ENCODE measurements around the gene FEV.

FEV gene

GRCh38 chr2:218961651-218962570, 23.1 kb downstream of the FEV start:
- no peaks in the 10 kb centered on the region for H3K36me3 ChIP-seq (ENCODE audit: control insufficient read depth, insufficient read depth, low read length, severe bottlenecking)
- H3K9ac ChIP-seq (ENCODE audit: low read length), result no peak overlapping the region
- H3K27me3 ChIP-seq (replicated peaks; ENCODE audit: control insufficient read depth, insufficient read depth, low read length), result peaks cover 71% of the 10 kb centered on the region
- peak; percentile 19 for DNase-seq (ENCODE audit: low read depth)
- no peak overlapping the region for H3K4me3 ChIP-seq (ENCODE audit: low read length)
- H3K4me1 ChIP-seq (ENCODE audit: control insufficient read depth, insufficient read depth, low read length), result peaks cover 4% of the 10 kb centered on the region
- H3K9me3 ChIP-seq (ENCODE audit: control insufficient read depth, low read length), result no peaks in the 10 kb centered on the region

- DNase-seq (ENCODE audit: low read depth), result no peak
- Histone ChIP-seq H3K9ac (ENCODE audit: low read length) (no peak overlapping the region), H3K4me3 (ENCODE audit: low read length) (no peak overlapping the region), H3K4me1 (ENCODE audit: control insufficient read depth, insufficient read depth, low read length) (peaks cover 4% of the 10 kb centered on the region), H3K27me3 (replicated peaks; ENCODE audit: control insufficient read depth, insufficient read depth, low read length) (peaks cover 77% of the 10 kb centered on the region), H3K36me3 (ENCODE audit: control insufficient read depth, insufficient read depth, low read length, severe bottlenecking) (no peaks in the 10 kb centered on the region), H3K9me3 (ENCODE audit: control insufficient read depth, low read length) (no peaks in the 10 kb centered on the region)
These were observed 23.8 kb downstream of the FEV start for GRCh38 chr2:218961229-218961628.

DNA sequence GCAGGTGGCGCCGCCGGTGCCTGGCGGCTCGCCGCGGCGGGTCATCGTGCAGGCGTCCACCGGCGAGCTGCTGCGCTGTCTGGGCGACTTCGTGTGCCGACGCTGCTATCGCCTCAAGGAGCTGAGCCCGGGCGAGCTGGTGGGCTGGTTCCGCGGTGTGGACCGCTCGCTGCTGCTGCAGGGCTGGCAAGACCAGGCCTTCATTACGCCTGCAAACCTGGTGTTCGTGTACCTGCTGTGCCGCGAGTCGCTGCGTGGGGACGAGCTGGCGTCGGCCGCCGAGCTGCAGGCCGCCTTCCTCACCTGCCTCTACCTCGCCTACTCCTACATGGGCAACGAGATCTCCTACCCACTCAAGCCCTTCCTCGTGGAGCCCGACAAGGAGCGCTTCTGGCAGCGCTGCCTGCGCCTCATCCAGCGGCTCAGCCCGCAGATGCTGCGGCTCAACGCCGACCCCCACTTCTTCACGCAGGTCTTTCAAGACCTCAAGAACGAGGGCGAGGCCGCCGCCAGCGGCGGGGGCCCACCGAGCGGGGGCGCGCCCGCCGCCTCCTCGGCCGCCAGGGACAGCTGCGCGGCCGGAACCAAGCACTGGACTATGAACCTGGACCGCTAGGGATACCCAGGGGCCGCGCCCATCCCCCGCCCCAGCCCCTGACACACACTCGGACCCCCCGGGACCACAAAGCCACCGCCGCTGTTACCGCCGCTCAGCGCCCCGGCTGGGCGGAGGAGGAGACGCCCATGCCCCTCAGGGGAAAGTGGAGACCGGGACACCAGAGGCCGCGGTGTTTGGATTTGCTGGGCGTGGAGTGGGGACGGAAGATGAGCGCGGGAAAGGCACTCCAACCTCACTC, 24.4 kb downstream of the FEV start:
- no peak overlapping the region for H3K9ac ChIP-seq (ENCODE audit: low read length)
- H3K4me1 ChIP-seq (ENCODE audit: control insufficient read depth, insufficient read depth, low read length), result peaks cover 4% of the 10 kb centered on the region
- no peak overlapping the region for H3K4me3 ChIP-seq (ENCODE audit: low read length)
- H3K9me3 ChIP-seq (ENCODE audit: control insufficient read depth, low read length), result no peaks in the 10 kb centered on the region
- peaks cover 77% of the 10 kb centered on the region for H3K27me3 ChIP-seq (replicated peaks; ENCODE audit: control insufficient read depth, insufficient read depth, low read length)
- DNase-seq (ENCODE audit: low read depth), result no peak
- no peaks in the 10 kb centered on the region for H3K36me3 ChIP-seq (ENCODE audit: control insufficient read depth, insufficient read depth, low read length, severe bottlenecking)

- H3K4me3 ChIP-seq (ENCODE audit: low read length), result peak overlapping the region; percentile 37
- DNase-seq (ENCODE audit: low read depth), result no peak
- no peak overlapping the region for H3K9ac ChIP-seq (ENCODE audit: low read length)
- no peaks in the 10 kb centered on the region for H3K36me3 ChIP-seq (ENCODE audit: control insufficient read depth, insufficient read depth, low read length, severe bottlenecking)
- H3K9me3 ChIP-seq (ENCODE audit: control insufficient read depth, low read length), result no peaks in the 10 kb centered on the region
- peaks cover 4% of the 10 kb centered on the region for H3K4me1 ChIP-seq (ENCODE audit: control insufficient read depth, insufficient read depth, low read length)
- peaks cover 77% of the 10 kb centered on the region for H3K27me3 ChIP-seq (replicated peaks; ENCODE audit: control insufficient read depth, insufficient read depth, low read length)
These were observed 25.1 kb downstream of the FEV start for GRCh38 chr2:218959761-218960308.

GRCh38 chr2:218959141-218959731, 25.7 kb downstream of the FEV start, which contains the start of gene CDK5R2:
TSS of gene CDK5R2 (plus strand) at chr2:218959666. CDS start at chr2:218959821, 155 bp downstream.
- DNase-seq (ENCODE audit: low read depth), result peak; percentile 90
- H3K4me3 ChIP-seq (ENCODE audit: low read length), result peak within 1 kb of the TSS; percentile 37
- peaks cover 4% of the 10 kb centered on the region for H3K4me1 ChIP-seq (ENCODE audit: control insufficient read depth, insufficient read depth, low read length)
- H3K9me3 ChIP-seq (ENCODE audit: control insufficient read depth, low read length), result no peaks in the 10 kb centered on the region
- H3K27me3 ChIP-seq (replicated peaks; ENCODE audit: control insufficient read depth, insufficient read depth, low read length), result peaks cover 77% of the 10 kb centered on the region
- no peak within 1 kb of the TSS for H3K9ac ChIP-seq (ENCODE audit: low read length)
- no peaks in the 10 kb centered on the region for H3K36me3 ChIP-seq (ENCODE audit: control insufficient read depth, insufficient read depth, low read length, severe bottlenecking)

DNA sequence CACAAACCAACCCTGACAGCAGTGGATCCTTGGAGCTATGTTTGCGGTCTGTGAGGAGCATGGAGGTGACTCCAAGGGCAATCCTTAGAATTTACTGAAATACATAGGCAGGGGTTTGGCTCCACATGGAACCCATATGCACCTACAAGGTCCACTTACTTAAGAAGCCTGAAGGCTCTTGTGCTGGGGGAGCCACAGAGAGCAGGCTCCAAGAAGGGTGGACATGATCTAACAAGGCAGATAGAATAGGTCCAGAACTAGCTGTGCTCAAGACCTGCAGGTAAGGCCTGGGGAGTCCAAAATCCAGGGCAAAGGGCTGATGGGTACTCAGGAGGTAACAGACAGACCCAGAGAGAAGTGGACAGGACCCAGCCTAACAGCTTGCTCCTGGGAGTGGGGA, 26.7 kb downstream of the FEV start:
- no peaks in the 10 kb centered on the region for H3K9me3 ChIP-seq (ENCODE audit: control insufficient read depth, low read length)
- peaks cover 4% of the 10 kb centered on the region for H3K4me1 ChIP-seq (ENCODE audit: control insufficient read depth, insufficient read depth, low read length)
- no peaks in the 10 kb centered on the region for H3K36me3 ChIP-seq (ENCODE audit: control insufficient read depth, insufficient read depth, low read length, severe bottlenecking)
- no peak for DNase-seq (ENCODE audit: low read depth)
- no peak overlapping the region for H3K4me3 ChIP-seq (ENCODE audit: low read length)
- no peak overlapping the region for H3K9ac ChIP-seq (ENCODE audit: low read length)
- peaks cover 73% of the 10 kb centered on the region for H3K27me3 ChIP-seq (replicated peaks; ENCODE audit: control insufficient read depth, insufficient read depth, low read length)

DNA sequence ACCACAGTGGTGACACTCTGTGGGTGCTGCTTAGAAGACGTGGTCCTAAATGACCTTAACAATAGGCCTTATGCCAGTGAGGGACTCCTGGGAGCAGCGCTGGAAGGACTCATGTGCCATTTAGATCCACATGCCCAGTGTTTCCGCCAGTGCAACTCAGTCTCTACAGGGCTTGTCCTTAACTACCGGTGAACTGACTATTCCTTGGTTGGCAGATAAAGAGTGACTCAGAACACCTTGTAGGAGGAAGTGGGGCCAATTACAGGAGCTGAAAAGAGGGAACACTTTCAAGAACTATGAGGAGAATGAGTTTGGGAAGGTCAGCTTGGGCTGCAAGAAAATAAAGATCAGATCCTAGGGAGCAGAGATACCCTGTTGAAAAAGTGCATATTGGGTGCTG, 27.3 kb downstream of the FEV start:
- Histone ChIP-seq H3K36me3 (ENCODE audit: control insufficient read depth, insufficient read depth, low read length, severe bottlenecking) (no peaks in the 10 kb centered on the region), H3K9me3 (ENCODE audit: control insufficient read depth, low read length) (no peaks in the 10 kb centered on the region), H3K4me3 (ENCODE audit: low read length) (no peak overlapping the region), H3K9ac (ENCODE audit: low read length) (no peak overlapping the region), H3K27me3 (replicated peaks; ENCODE audit: control insufficient read depth, insufficient read depth, low read length) (peaks cover 67% of the 10 kb centered on the region), H3K4me1 (ENCODE audit: control insufficient read depth, insufficient read depth, low read length) (peaks cover 4% of the 10 kb centered on the region)
- DNase-seq (ENCODE audit: low read depth), result no peak

GRCh38 chr2:218956039-218956438, 28.9 kb downstream of the FEV start:
- no peaks in the 10 kb centered on the region for H3K9me3 ChIP-seq (ENCODE audit: control insufficient read depth, low read length)
- H3K4me3 ChIP-seq (ENCODE audit: low read length), result no peak overlapping the region
- H3K27me3 ChIP-seq (replicated peaks; ENCODE audit: control insufficient read depth, insufficient read depth, low read length), result peaks cover 61% of the 10 kb centered on the region
- H3K36me3 ChIP-seq (ENCODE audit: control insufficient read depth, insufficient read depth, low read length, severe bottlenecking), result no peaks in the 10 kb centered on the region
- no peak overlapping the region for H3K9ac ChIP-seq (ENCODE audit: low read length)
- DNase-seq (ENCODE audit: low read depth), result no peak
- peaks cover 4% of the 10 kb centered on the region for H3K4me1 ChIP-seq (ENCODE audit: control insufficient read depth, insufficient read depth, low read length)

DNA sequence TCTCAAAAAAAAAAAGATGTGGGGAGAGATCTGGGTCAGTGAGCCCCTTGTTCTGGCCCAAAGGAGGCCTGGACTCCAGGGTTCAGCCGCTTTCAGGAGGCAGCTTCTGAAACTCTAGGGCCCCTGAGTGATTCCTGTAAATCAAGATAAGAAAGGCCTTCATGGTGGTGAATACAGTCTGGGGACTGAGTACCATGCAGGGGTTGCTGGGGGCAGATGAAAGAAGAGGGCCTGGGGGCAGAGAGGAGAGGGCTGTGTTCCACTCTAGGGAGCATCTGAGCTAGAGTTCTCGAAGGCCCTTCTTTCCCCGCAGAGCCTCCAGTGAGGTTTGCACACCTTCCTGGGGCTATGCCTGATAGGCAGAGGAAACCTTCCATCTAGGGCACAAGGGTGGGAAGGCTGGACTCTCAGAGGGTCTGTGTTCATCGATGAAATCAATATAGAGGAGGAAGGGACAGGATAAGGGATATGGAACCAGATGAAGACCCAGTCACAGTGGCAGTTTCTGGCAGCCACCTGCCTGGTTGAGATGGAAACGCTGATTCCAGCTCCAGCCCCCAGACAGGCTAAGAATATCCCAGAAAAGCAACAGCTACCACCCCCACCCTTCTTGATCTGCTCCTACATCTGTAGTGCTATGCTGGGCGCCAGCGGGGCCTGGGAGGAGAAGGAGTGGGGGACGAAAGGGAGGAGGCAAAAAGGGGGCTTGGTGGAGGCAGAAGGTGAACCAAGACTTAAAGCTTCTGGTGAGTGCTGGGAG, 30.3 kb downstream of the FEV start:
- Histone ChIP-seq H3K4me3 (ENCODE audit: low read length) (no peak overlapping the region), H3K9ac (ENCODE audit: low read length) (no peak overlapping the region), H3K9me3 (ENCODE audit: control insufficient read depth, low read length) (no peaks in the 10 kb centered on the region), H3K27me3 (replicated peaks; ENCODE audit: control insufficient read depth, insufficient read depth, low read length) (peaks cover 63% of the 10 kb centered on the region), H3K4me1 (ENCODE audit: control insufficient read depth, insufficient read depth, low read length) (peaks cover 4% of the 10 kb centered on the region), H3K36me3 (ENCODE audit: control insufficient read depth, insufficient read depth, low read length, severe bottlenecking) (no peaks in the 10 kb centered on the region)
- DNase-seq (ENCODE audit: low read depth), result no peak

DNA sequence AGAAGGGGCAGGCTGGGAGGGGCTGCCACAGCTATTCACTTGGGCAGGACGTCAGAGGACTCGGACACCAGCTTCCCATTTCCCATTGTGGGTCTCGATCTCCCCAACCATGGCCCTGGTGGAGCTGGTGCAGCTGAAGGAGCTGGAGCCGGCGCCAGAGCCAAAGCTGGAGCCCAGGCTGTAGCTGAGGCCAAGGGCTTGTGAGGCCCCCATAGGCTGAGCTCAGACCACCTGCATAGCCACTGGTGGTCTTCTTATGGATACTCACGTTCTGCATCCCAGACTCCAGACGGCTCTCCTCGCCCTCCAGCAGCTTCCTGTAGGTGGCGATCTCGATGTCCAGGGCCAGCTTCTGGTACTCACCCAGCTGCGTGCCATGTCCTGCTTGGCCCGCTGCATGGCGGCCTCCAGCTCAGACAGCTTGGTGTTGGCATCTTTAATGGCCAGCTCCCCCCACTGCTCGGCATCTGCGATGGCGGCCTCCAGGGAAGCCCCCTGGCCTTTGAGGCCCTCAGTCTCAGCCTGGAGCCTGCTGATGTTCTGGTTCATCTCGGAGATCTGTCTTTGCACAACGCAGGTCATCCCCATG, 31.5 kb downstream of the FEV start:
- H3K4me1 ChIP-seq (ENCODE audit: control insufficient read depth, insufficient read depth, low read length), result no peaks in the 10 kb centered on the region
- no peak for DNase-seq (ENCODE audit: low read depth)
- no peak overlapping the region for H3K4me3 ChIP-seq (ENCODE audit: low read length)
- H3K9ac ChIP-seq (ENCODE audit: low read length), result no peak overlapping the region
- H3K36me3 ChIP-seq (ENCODE audit: control insufficient read depth, insufficient read depth, low read length, severe bottlenecking), result no peaks in the 10 kb centered on the region
- no peaks in the 10 kb centered on the region for H3K9me3 ChIP-seq (ENCODE audit: control insufficient read depth, low read length)
- peaks cover 65% of the 10 kb centered on the region for H3K27me3 ChIP-seq (replicated peaks; ENCODE audit: control insufficient read depth, insufficient read depth, low read length)

All from adipocyte (in vitro differentiated cells).